SU-DHL-6 (cell line): ENCODE measurements around the gene BMPR1A.

ENCODE experiments used
- CTCF ChIP-seq: fragments of 200-600 bp; sonication (generic); IDR thresholded peaks from one replicate; pipeline ENCODE4 v1.5.1; 2017; ENCODE audit warnings: antibody characterized with exemption, mild to moderate bottlenecking, low read length, moderate library complexity; ENCODE audit not compliant: insufficient read depth, poor library complexity, severe bottlenecking
- EZH2phosphoT487 ChIP-seq: fragments of 200-600 bp; sonication (generic), shearing (Covaris generic); conservative IDR thresholded peaks from 2 replicates; pipeline ENCODE4 v1.6.1; 2018; ENCODE audit warnings: mild to moderate bottlenecking, antibody characterized with exemption, low read length, moderate library complexity, mixed read lengths

- TF ChIP-seq CTCF (no peak), EZH2phosphoT487 (no peak)
These were observed 132.4 kb downstream of the BMPR1A start for GRCh38 chr10:86888585-86889381.
